ENCODE data around the gene BCAM.

The BCAM gene

DNA sequence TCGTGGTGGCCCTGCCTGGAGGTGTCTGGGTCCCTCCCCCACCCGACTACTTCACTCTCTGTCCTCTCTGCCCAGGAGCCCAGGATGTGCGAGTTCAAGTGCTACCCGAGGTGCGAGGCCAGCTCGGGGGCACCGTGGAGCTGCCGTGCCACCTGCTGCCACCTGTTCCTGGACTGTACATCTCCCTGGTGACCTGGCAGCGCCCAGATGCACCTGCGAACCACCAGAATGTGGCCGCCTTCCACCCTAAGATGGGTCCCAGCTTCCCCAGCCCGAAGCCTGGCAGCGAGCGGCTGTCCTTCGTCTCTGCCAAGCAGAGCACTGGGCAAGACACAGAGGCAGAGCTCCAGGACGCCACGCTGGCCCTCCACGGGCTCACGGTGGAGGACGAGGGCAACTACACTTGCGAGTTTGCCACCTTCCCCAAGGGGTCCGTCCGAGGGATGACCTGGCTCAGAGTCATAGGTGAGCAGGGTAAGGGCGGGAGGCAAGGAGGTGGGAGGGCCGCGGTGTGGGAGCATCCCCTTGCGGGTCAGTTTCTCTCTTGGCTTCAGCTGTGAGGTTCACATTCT is 56.4 kb downstream of the BCAM start:
- H3K4me3 ChIP-seq (ENCODE audit: low read length), result no peak overlapping the region
- TF ChIP-seq ZNF274 (IDR thresholded peaks at IDR 0.05; ENCODE audit: low read depth, low read length), result no peak

DNA sequence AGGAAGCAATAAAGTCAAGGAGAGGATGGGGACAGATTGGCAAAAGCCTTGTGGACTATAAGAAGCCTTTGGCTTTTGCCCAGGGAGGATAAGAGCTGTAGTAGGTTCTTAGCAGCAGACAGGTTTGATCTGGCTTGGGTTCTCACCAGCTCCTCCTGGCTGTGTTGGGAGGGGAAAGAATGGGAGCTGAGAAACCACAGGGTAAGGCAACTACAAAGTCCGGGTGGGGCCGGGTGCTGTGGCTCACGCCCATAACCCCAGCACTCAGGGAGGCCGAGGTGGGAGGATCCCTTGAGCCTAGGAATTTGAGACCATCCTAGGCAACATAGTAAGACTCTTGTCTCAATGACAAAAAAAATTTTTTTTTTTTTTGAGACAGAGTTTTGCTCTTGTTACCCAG is 57.8 kb downstream of the BCAM start:
- no peak for TF ChIP-seq ZNF274 (IDR thresholded peaks at IDR 0.05; ENCODE audit: low read depth, low read length)

DNA sequence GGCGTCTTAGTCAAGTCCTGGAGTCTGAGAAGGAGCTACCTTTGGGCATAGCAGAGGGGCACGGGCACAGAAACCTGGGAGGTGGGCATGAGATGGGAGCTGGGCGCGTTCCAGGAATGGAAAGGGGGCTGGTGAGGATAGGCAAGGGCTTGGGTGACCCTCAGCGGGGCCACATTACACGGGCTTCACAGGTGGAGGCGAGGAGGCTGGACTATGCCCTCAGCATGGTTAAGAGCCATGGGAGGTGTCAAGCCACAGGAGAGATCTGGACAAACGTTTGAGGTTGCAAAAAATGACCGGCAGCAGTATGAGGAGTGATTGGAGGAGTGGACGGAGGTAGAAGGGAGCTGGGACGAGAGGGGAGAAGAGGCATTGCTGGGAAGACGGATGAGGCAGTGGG is 58.7 kb downstream of the BCAM start:
- no peak for TF ChIP-seq ZNF274 (IDR thresholded peaks at IDR 0.05; ENCODE audit: low read depth, low read length)
- H3K4me3 ChIP-seq (ENCODE audit: low read length), result no peak overlapping the region

More for the DNA sequence above, 57.8 kb downstream of the BCAM start:
- no peak overlapping the region for H3K4me3 ChIP-seq (ENCODE audit: low read length)

DNA sequence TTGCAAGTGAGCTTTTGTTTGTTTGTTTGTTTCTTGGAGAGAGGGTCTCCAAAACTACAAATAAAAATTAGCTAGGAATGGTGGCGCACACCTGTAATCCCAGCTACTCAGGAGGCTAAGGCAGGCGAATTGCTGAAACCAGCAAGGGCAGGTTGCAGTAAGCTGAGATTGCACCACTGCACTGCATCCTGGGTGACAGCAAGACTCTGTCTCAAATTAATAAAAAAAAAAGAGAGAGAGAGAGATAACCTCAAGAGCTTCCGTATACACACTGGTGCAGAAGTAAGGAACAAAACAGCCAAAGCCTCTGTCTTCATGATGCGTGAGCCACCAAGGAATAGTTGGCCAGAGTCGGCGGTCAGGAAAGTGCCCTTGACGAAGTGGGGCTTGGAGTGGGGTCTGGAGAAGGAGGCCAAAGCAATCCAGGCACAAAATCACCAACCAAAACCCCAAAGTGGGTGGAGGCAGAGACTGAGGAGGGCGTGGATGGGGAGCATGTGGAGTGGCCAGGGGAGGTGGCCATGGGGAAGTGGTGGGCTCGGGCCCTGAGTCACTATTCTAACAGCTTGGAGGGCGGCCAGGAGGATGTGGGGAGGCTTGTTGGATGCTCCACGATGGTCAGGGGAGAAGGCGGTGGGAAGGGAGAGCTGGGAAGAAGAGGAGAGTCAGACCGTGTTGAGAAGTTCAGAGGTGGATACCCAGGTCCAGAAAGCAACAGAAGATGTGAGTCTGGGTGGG is 61.0 kb downstream of the BCAM start:
- H3K4me3 ChIP-seq (ENCODE audit: low read length), result no peak overlapping the region
- no peak for TF ChIP-seq ZNF274 (IDR thresholded peaks at IDR 0.05; ENCODE audit: low read depth, low read length)
